Liver (tissue), 3 donors: ENCODE measurements around the gene NELL1.

Experiments used
- GABPA ChIP-seq, 2 donors: IDR thresholded peaks in 1 of 2; conservative IDR thresholded peaks in 1 of 2; 2 replicates each; pipeline ENCODE4 v1.6.1; 2016; ENCODE audit warnings: antibody characterized with exemption in 2 of 2, mild to moderate bottlenecking in 1 of 2, moderate library complexity in 1 of 2
- RAD21 ChIP-seq, 2 donors: IDR thresholded peaks; 2 replicates each; pipeline ENCODE4 v1.6.1; 2016; ENCODE audit warnings: antibody characterized with exemption in 2 of 2, mild to moderate bottlenecking in 2 of 2
- SP1 ChIP-seq: IDR thresholded peaks from 2 replicates; pipeline ENCODE4 v1.6.1; 2018; ENCODE audit warnings: antibody characterized with exemption, mild to moderate bottlenecking
- TF ChIP-seq, protein P1 (sequence below): fragments of 150-350 bp; IDR thresholded peaks from 2 replicates; pipeline ENCODE4 v1.5.1; 2017; ENCODE audit warnings: improper control_type of control experiment, low read depth, low read length; ENCODE audit not compliant: missing input control
- TF ChIP-seq, protein P2 (sequence below): IDR thresholded peaks from 2 replicates; pipeline ENCODE4 v1.6.1; 2016; ENCODE audit warnings: antibody characterized with exemption
- TF ChIP-seq, protein P3 (sequence below): IDR thresholded peaks from 2 replicates; pipeline ENCODE4 v1.6.1; 2016; ENCODE audit warnings: antibody characterized with exemption
- TF ChIP-seq, protein P4 (sequence below): IDR thresholded peaks from 2 replicates; pipeline ENCODE4 v1.6.1; 2016; ENCODE audit warnings: antibody characterized with exemption
- donor health status: healthy.
- donor health status: healthy.

DNA sequence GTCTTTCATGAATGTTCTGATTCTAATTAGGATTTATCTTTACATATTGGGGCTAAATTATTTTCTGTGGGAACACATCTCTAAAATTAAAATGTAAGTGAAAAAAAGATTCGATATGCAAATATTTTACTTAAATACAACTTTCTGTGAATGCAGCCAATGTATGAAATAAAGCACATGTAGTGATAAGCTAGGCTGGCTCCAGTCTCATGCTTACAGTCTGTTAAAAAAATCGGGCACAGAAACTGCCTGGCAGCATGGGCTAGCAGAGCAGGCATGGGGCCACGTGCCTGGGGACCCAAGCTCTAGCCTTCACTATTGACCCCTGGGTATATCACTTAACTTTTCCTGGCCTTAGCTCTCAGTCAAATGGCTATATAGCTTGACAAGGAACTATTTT is 46.5 kb downstream of the NELL1 start:
- TF ChIP-seq, protein P1, sequence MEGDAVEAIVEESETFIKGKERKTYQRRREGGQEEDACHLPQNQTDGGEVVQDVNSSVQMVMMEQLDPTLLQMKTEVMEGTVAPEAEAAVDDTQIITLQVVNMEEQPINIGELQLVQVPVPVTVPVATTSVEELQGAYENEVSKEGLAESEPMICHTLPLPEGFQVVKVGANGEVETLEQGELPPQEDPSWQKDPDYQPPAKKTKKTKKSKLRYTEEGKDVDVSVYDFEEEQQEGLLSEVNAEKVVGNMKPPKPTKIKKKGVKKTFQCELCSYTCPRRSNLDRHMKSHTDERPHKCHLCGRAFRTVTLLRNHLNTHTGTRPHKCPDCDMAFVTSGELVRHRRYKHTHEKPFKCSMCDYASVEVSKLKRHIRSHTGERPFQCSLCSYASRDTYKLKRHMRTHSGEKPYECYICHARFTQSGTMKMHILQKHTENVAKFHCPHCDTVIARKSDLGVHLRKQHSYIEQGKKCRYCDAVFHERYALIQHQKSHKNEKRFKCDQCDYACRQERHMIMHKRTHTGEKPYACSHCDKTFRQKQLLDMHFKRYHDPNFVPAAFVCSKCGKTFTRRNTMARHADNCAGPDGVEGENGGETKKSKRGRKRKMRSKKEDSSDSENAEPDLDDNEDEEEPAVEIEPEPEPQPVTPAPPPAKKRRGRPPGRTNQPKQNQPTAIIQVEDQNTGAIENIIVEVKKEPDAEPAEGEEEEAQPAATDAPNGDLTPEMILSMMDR: no peak
- TF ChIP-seq, protein P2, sequence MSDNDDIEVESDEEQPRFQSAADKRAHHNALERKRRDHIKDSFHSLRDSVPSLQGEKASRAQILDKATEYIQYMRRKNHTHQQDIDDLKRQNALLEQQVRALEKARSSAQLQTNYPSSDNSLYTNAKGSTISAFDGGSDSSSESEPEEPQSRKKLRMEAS: no peak
- TF ChIP-seq RAD21 (IDR thresholded peaks at IDR 0.05) (no peak), SP1 (no peak), GABPA (IDR thresholded peaks at IDR 0.05 in 1 of 2, conservative IDR thresholded peaks at IDR 0.05 in 1 of 2) (no peak)
- TF ChIP-seq, protein P3, sequence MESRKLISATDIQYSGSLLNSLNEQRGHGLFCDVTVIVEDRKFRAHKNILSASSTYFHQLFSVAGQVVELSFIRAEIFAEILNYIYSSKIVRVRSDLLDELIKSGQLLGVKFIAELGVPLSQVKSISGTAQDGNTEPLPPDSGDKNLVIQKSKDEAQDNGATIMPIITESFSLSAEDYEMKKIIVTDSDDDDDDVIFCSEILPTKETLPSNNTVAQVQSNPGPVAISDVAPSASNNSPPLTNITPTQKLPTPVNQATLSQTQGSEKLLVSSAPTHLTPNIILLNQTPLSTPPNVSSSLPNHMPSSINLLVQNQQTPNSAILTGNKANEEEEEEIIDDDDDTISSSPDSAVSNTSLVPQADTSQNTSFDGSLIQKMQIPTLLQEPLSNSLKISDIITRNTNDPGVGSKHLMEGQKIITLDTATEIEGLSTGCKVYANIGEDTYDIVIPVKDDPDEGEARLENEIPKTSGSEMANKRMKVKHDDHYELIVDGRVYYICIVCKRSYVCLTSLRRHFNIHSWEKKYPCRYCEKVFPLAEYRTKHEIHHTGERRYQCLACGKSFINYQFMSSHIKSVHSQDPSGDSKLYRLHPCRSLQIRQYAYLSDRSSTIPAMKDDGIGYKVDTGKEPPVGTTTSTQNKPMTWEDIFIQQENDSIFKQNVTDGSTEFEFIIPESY: no peak
- TF ChIP-seq, protein P4, sequence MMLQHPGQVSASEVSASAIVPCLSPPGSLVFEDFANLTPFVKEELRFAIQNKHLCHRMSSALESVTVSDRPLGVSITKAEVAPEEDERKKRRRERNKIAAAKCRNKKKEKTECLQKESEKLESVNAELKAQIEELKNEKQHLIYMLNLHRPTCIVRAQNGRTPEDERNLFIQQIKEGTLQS: no peak
